Measurements from ENCODE around the gene SMAD2.
"Not testable (repeated sequence)": the region's sequence is repeated elsewhere in the genome, so short reads cannot be mapped to it uniquely, and the experiment has no call there.

Gene SMAD2

GRCh38 chr18:47930199-47930930 is at the start of gene SMAD2:
SMAD2 (minus strand) TSS chr18:47930659; CDS start chr18:47896756, 33,903 bp downstream.
- DNase-seq, result peak; percentile 77

- no peak for DNase-seq
Observed at GRCh38 chr18:47979611-47980200, 49.2 kb upstream of the SMAD2 start.

GRCh38 chr18:47978603-47979002 is 48.1 kb upstream of the SMAD2 start:
- DNase-seq, result no peak

- DNase-seq, result no peak
Observed at GRCh38 chr18:47978141-47978540, 47.7 kb upstream of the SMAD2 start.

- no peak for DNase-seq
Observed at GRCh38 chr18:47975701-47976100, 45.2 kb upstream of the SMAD2 start.

GRCh38 chr18:47975105-47975504 is 44.6 kb upstream of the SMAD2 start:
- DNase-seq, result no peak

- no peak for DNase-seq
Observed at GRCh38 chr18:47970664-47971531, 40.4 kb upstream of the SMAD2 start.

GRCh38 chr18:47969816-47970215 is 39.4 kb upstream of the SMAD2 start:
- DNase-seq, result no peak

- DNase-seq, result no peak
Observed at GRCh38 chr18:47968721-47969120, 38.3 kb upstream of the SMAD2 start.

- peak; percentile 6 for DNase-seq
Observed at GRCh38 chr18:47968006-47968676, 37.7 kb upstream of the SMAD2 start.

GRCh38 chr18:47964053-47964452 is 33.6 kb upstream of the SMAD2 start:
- DNase-seq, result peak; percentile 47

- not testable (repeated sequence) for DNase-seq
Observed at GRCh38 chr18:47961003-47961402, 30.5 kb upstream of the SMAD2 start.

GRCh38 chr18:47953471-47953931 is 23.0 kb upstream of the SMAD2 start:
- peak; percentile 34 for DNase-seq

GRCh38 chr18:47950511-47950910 is 20.1 kb upstream of the SMAD2 start:
- no peak for DNase-seq

- DNase-seq, result no peak
Observed at GRCh38 chr18:47949202-47949601, 18.7 kb upstream of the SMAD2 start.

- no peak for DNase-seq
Observed at GRCh38 chr18:47946889-47947288, 16.4 kb upstream of the SMAD2 start.

- no peak for DNase-seq
Observed at GRCh38 chr18:47944972-47945852, 14.8 kb upstream of the SMAD2 start.

GRCh38 chr18:47936952-47937351 is 6.5 kb upstream of the SMAD2 start:
- DNase-seq, result no peak

- DNase-seq, result no peak
Observed at GRCh38 chr18:47935321-47936055, 5.0 kb upstream of the SMAD2 start.

- no peak for DNase-seq
Observed at GRCh38 chr18:47932603-47933002, 2.1 kb upstream of the SMAD2 start.

GRCh38 chr18:47932190-47932589 is 1.7 kb upstream of the SMAD2 start:
- no peak for DNase-seq

Data from NCI-H1092 (cell line).